ENCODE results near the gene FGGY.
"Not testable (repeated sequence)": the region's sequence is repeated elsewhere in the genome, so short reads cannot be mapped to it uniquely, and the experiment has no call there.

FGGY gene

GRCh38 chr1:59521456-59521855 lies 224.6 kb downstream of the FGGY start:
- Histone ChIP-seq H3K27me3 (ENCODE audit: insufficient read depth, low read length) (no peaks in the 10 kb centered on the region), H3K27ac (ENCODE audit: low read depth, low read length) (no peak overlapping the region), H3K4me3 (ENCODE audit: low read length) (no peak overlapping the region), H3K9ac (ENCODE audit: low read depth, low read length) (no peak overlapping the region), H3K4me1 (ENCODE audit: insufficient read depth, low read length) (no peaks in the 10 kb centered on the region), H3K36me3 (ENCODE audit: insufficient read depth, low read length) (no peaks in the 10 kb centered on the region), H3K9me3 (ENCODE audit: insufficient read depth, low read depth, low read length) (no peaks in the 10 kb centered on the region)
- WGBS: 88% methylated on average over 1 of the region's 2 CpGs

GRCh38 chr1:59522925-59523505 lies 226.1 kb downstream of the FGGY start:
- H3K27me3 ChIP-seq (ENCODE audit: insufficient read depth, low read length): no peaks in the 10 kb centered on the region
- H3K9ac ChIP-seq (ENCODE audit: low read depth, low read length): no peak overlapping the region
- no peak overlapping the region for H3K27ac ChIP-seq (ENCODE audit: low read depth, low read length)
- H3K9me3 ChIP-seq (ENCODE audit: insufficient read depth, low read depth, low read length): no peaks in the 10 kb centered on the region
- 96% methylated on average over 4 of the region's 4 CpGs for WGBS
- H3K4me1 ChIP-seq (ENCODE audit: insufficient read depth, low read length): no peaks in the 10 kb centered on the region
- H3K36me3 ChIP-seq (ENCODE audit: insufficient read depth, low read length): no peaks in the 10 kb centered on the region
- no peak overlapping the region for H3K4me3 ChIP-seq (ENCODE audit: low read length)

- Histone ChIP-seq H3K4me3 (ENCODE audit: low read length) (no peak overlapping the region), H3K4me1 (ENCODE audit: insufficient read depth, low read length) (no peaks in the 10 kb centered on the region; the same call in 1 of the 2 replicates), H3K27ac (ENCODE audit: low read depth, low read length) (no peak overlapping the region), H3K9ac (ENCODE audit: low read depth, low read length) (no peak overlapping the region), H3K9me3 (ENCODE audit: insufficient read depth, low read depth, low read length) (no peaks in the 10 kb centered on the region), H3K36me3 (ENCODE audit: insufficient read depth, low read length) (no peaks in the 10 kb centered on the region), H3K27me3 (ENCODE audit: insufficient read depth, low read length) (no peaks in the 10 kb centered on the region)
- 94% methylated on average over 12 of the region's 12 CpGs for WGBS
Measured at GRCh38 chr1:59523745-59524450, 227.0 kb downstream of the FGGY start.

GRCh38 chr1:59526240-59526639 lies 229.3 kb downstream of the FGGY start:
- Histone ChIP-seq H3K4me3 (ENCODE audit: low read length) (no peak overlapping the region), H3K9ac (ENCODE audit: low read depth, low read length) (no peak overlapping the region), H3K4me1 (ENCODE audit: insufficient read depth, low read length) (peaks cover 3% of the 10 kb centered on the region; the same call in 1 of the 2 replicates), H3K36me3 (ENCODE audit: insufficient read depth, low read length) (no peaks in the 10 kb centered on the region), H3K27me3 (ENCODE audit: insufficient read depth, low read length) (no peaks in the 10 kb centered on the region), H3K27ac (ENCODE audit: low read depth, low read length) (no peak overlapping the region), H3K9me3 (ENCODE audit: insufficient read depth, low read depth, low read length) (no peaks in the 10 kb centered on the region)
- WGBS: 97% methylated on average over 1 of the region's 1 CpG

- 87% methylated on average over 3 of the region's 3 CpGs for WGBS
- H3K27me3 ChIP-seq (ENCODE audit: insufficient read depth, low read length): no peaks in the 10 kb centered on the region
- no peak overlapping the region for H3K9ac ChIP-seq (ENCODE audit: low read depth, low read length)
- H3K27ac ChIP-seq (ENCODE audit: low read depth, low read length): no peak overlapping the region
- H3K4me3 ChIP-seq (ENCODE audit: low read length): no peak overlapping the region
- peaks cover 3% of the 10 kb centered on the region; the same call in 1 of the 2 replicates for H3K4me1 ChIP-seq (ENCODE audit: insufficient read depth, low read length)
- H3K36me3 ChIP-seq (ENCODE audit: insufficient read depth, low read length): no peaks in the 10 kb centered on the region
- H3K9me3 ChIP-seq (ENCODE audit: insufficient read depth, low read depth, low read length): no peaks in the 10 kb centered on the region
Measured at GRCh38 chr1:59528471-59528870, 231.6 kb downstream of the FGGY start.

GRCh38 chr1:59528900-59529299 lies 232.0 kb downstream of the FGGY start:
- Histone ChIP-seq H3K27me3 (ENCODE audit: insufficient read depth, low read length) (no peaks in the 10 kb centered on the region), H3K4me1 (ENCODE audit: insufficient read depth, low read length) (peaks cover 3% of the 10 kb centered on the region; the same call in 1 of the 2 replicates), H3K9me3 (ENCODE audit: insufficient read depth, low read depth, low read length) (no peaks in the 10 kb centered on the region), H3K9ac (ENCODE audit: low read depth, low read length) (no peak overlapping the region), H3K27ac (ENCODE audit: low read depth, low read length) (no peak overlapping the region), H3K4me3 (ENCODE audit: low read length) (no peak overlapping the region), H3K36me3 (ENCODE audit: insufficient read depth, low read length) (no peaks in the 10 kb centered on the region)
- WGBS: 100% methylated on average over 1 of the region's 2 CpGs

GRCh38 chr1:59530119-59530518 lies 233.2 kb downstream of the FGGY start:
- Histone ChIP-seq H3K9me3 (ENCODE audit: insufficient read depth, low read depth, low read length) (no peaks in the 10 kb centered on the region), H3K36me3 (ENCODE audit: insufficient read depth, low read length) (no peaks in the 10 kb centered on the region), H3K9ac (ENCODE audit: low read depth, low read length) (no peak overlapping the region), H3K4me1 (ENCODE audit: insufficient read depth, low read length) (peaks cover 3% of the 10 kb centered on the region; the same call in 1 of the 2 replicates), H3K27ac (ENCODE audit: low read depth, low read length) (no peak overlapping the region), H3K27me3 (ENCODE audit: insufficient read depth, low read length) (no peaks in the 10 kb centered on the region), H3K4me3 (ENCODE audit: low read length) (no peak overlapping the region)
- WGBS: no CpG with 5 or more reads among the region's 3 CpGs

GRCh38 chr1:59532102-59532501 lies 235.2 kb downstream of the FGGY start:
- no peaks in the 10 kb centered on the region for H3K27me3 ChIP-seq (ENCODE audit: insufficient read depth, low read length)
- H3K4me1 ChIP-seq (ENCODE audit: insufficient read depth, low read length): peaks cover 3% of the 10 kb centered on the region; the same call in 1 of the 2 replicates

GRCh38 chr1:59538476-59538875 lies 241.6 kb downstream of the FGGY start:
- H3K9ac ChIP-seq (ENCODE audit: low read depth, low read length); H3K4me1 ChIP-seq (ENCODE audit: insufficient read depth, low read length); H3K27ac ChIP-seq (ENCODE audit: low read depth, low read length); H3K9me3 ChIP-seq (ENCODE audit: insufficient read depth, low read depth, low read length); H3K36me3 ChIP-seq (ENCODE audit: insufficient read depth, low read length); H3K4me3 ChIP-seq (ENCODE audit: low read length); H3K27me3 ChIP-seq (ENCODE audit: insufficient read depth, low read length): not testable (repeated sequence)
- no CpG with 5 or more reads among the region's 2 CpGs for WGBS

More at GRCh38 chr1:59532102-59532501, 235.2 kb downstream of the FGGY start:
- H3K27ac ChIP-seq (ENCODE audit: low read depth, low read length): no peak overlapping the region
- H3K9ac ChIP-seq (ENCODE audit: low read depth, low read length): no peak overlapping the region
- H3K36me3 ChIP-seq (ENCODE audit: insufficient read depth, low read length): no peaks in the 10 kb centered on the region
- H3K4me3 ChIP-seq (ENCODE audit: low read length): no peak overlapping the region
- no peaks in the 10 kb centered on the region for H3K9me3 ChIP-seq (ENCODE audit: insufficient read depth, low read depth, low read length)

- Histone ChIP-seq H3K4me1 (ENCODE audit: insufficient read depth, low read length) (no peaks in the 10 kb centered on the region), H3K4me3 (ENCODE audit: low read length) (no peak overlapping the region), H3K9me3 (ENCODE audit: insufficient read depth, low read depth, low read length) (no peaks in the 10 kb centered on the region), H3K36me3 (ENCODE audit: insufficient read depth, low read length) (no peaks in the 10 kb centered on the region), H3K27me3 (ENCODE audit: insufficient read depth, low read length) (no peaks in the 10 kb centered on the region), H3K27ac (ENCODE audit: low read depth, low read length) (no peak overlapping the region), H3K9ac (ENCODE audit: low read depth, low read length) (no peak overlapping the region)
- WGBS: 91% methylated on average over 5 of the region's 5 CpGs
Measured at GRCh38 chr1:59539961-59540681, 243.2 kb downstream of the FGGY start.

- WGBS: 87% methylated on average over 2 of the region's 2 CpGs
- H3K9ac ChIP-seq (ENCODE audit: low read depth, low read length): no peak overlapping the region
- no peaks in the 10 kb centered on the region for H3K27me3 ChIP-seq (ENCODE audit: insufficient read depth, low read length)
- H3K27ac ChIP-seq (ENCODE audit: low read depth, low read length): no peak overlapping the region
- no peaks in the 10 kb centered on the region for H3K4me1 ChIP-seq (ENCODE audit: insufficient read depth, low read length)
- no peaks in the 10 kb centered on the region for H3K36me3 ChIP-seq (ENCODE audit: insufficient read depth, low read length)
- H3K9me3 ChIP-seq (ENCODE audit: insufficient read depth, low read depth, low read length): no peaks in the 10 kb centered on the region
- H3K4me3 ChIP-seq (ENCODE audit: low read length): no peak overlapping the region
Measured at GRCh38 chr1:59541161-59541560, 244.3 kb downstream of the FGGY start.
